ENCODE data around the gene ZG16B.

Gene ZG16B

GRCh38 chr16:2865651-2866050, 35.5 kb downstream of the ZG16B start:
- no peak for DNase-seq (ENCODE audit: low read depth in 4 of 4, low spot score in 1 of 4)

- no peak for DNase-seq (ENCODE audit: low read depth in 4 of 4, low spot score in 1 of 4)
Observed at GRCh38 chr16:2866431-2866830, 36.3 kb downstream of the ZG16B start.

DNA sequence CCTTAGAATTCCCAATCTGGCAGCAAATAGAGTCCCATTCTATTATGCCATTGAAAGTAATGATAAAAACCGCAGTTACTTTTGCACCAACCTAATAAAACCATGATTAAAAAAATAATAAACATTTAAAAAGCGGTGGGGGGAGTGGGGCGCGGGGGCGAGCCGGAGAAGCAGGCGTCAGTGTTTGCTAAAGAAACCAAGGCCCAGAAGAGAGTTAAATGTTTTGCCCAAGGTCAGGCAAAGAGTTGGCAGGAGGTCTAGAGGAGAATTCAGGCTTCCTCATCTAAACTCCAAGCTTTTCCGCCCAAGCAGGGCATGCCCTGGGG, 37.5 kb downstream of the ZG16B start:
- DNase-seq (ENCODE audit: low read depth in 4 of 4, low spot score in 1 of 4), result no peak

- peak; percentile 91 to 96 (median 94) for DNase-seq (ENCODE audit: low read depth in 4 of 4, low spot score in 1 of 4)
Observed at GRCh38 chr16:2867987-2868789, 38.1 kb downstream of the ZG16B start.

DNA sequence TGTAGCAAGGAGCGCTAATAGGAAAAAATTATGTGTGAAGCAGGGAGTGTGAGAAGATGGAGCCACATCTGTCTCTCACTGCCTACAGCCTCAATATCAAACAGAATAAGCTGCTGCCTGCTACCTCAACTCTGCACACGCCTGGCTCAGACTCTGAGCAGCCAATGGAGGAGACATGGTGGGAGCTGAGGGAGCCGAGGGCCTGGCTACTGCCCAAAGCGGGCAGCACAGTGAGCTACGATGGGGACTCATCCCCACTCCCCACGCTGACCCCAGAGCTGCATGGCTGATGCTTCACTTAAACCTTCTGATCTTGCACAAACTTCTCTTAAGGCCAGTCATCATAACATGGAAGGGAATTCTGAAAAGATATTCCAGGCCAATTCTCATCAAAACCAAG, 41.8 kb downstream of the ZG16B start:
- no peak for DNase-seq (ENCODE audit: low read depth in 4 of 4, low spot score in 1 of 4)

DNA sequence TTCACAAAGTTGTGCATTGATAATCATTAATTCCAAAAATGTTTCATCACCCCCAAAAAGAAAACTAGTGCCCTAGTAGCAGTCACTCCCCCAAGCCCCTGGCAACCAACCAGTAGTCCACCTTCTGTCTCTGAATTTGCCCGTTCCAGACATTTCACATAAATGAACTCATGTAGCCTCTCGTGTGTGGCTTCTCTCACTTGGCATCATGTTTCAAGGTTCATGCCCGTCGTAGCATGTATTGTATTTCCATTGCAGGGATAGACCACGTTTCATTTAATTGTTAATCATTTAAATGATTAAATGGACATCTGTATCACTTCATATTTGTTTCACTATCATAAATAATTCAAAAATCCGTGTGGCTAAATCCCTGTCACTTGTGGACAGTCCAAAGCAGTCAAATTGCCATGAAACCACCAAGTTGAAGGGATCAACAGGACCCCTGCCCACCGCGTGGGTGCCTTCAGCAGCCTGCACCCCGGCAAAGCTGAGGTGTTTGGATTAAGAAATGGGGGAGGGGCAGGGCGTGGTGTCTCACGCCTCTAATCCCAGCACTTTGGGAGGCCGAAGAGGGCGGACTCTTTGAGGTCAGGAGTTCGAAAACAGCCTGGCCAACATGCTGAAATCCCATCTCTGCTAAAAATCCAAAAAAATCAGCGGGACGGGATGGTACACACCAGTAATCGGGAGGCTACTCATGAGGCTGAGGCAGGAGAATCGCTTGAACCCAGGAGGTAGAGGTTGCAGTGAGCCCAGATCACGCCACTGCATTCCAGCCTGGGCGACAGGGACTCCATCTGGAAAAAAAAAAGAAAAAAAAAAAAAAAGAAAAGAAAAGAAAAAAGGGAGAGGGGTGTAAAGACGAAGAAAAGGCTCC, 44.2 kb downstream of the ZG16B start:
- no peak for DNase-seq (ENCODE audit: low read depth in 4 of 4, low spot score in 1 of 4)

GRCh38 chr16:2874912-2875362, 44.8 kb downstream of the ZG16B start:
- peak in 3 of 4 experiments; percentile 55 to 62 (median 57) for DNase-seq (ENCODE audit: low read depth in 4 of 4, low spot score in 1 of 4)

- no peak for DNase-seq (ENCODE audit: low read depth in 4 of 4, low spot score in 1 of 4)
Observed at GRCh38 chr16:2879854-2880508, 49.9 kb downstream of the ZG16B start.

All from stimulated activated CD4-positive, alpha-beta T cell treated with anti-CD3 and anti-CD28 coated beads, Interleukin-1b, Interleukin-23, amount 100 ng/mL, for 24 hours (primary cell).